Posterior cingulate gyrus (tissue), 11 donors: Measurements from ENCODE around the gene TADA2B.

Source experiments
- DNase-seq, 10 donors: peaks; one replicate each; pipeline versions ENCODE4 v3.0.0 to v3.0.0-alpha.2; 2020 to 2021; ENCODE audit warnings: mixed read lengths in 3 of 10
- intact Hi-C: fragments of 100-400 bp; cut with DNase I; formaldehyde crosslinking; loops from one replicate; pipeline ENCODE4 v1.15.1; 2023

TADA2B gene

GRCh38 chr4:7043284-7044136 lies at the start of gene TADA2B:
TADA2B (plus strand) TSS chr4:7043372; CDS start chr4:7043580, 208 bp downstream.
- intact Hi-C loops: loop anchor here (1.0 kb wide), 3 partner anchors 25 to 134 kb away; partner anchors contain the start of genes GRPEL1 and TBC1D14
- DNase-seq: peak in 4 of 10 donors; percentile 21 to 90 (median 55)

- peak in 1 of 10 donors; percentile 46 for DNase-seq
- intact Hi-C loops: no loop called here
Measured at GRCh38 chr4:6996481-6996880, 46.7 kb upstream of the TADA2B start.

GRCh38 chr4:6999172-7000086 lies 43.7 kb upstream of the TADA2B start:
- peak in 4 of 10 donors; percentile 33 to 90 (median 52) for DNase-seq

GRCh38 chr4:7000421-7001176 lies 42.6 kb upstream of the TADA2B start:
- intact Hi-C loops: no loop called here
- DNase-seq: peak in 3 of 10 donors; percentile 46 to 88 (median 48)

More at GRCh38 chr4:6999172-7000086, 43.7 kb upstream of the TADA2B start:
- intact Hi-C loops: no loop called here

GRCh38 chr4:7001271-7001670 lies 41.9 kb upstream of the TADA2B start:
- intact Hi-C loops: no loop called here
- DNase-seq: peak in 1 of 10 donors; percentile 7

GRCh38 chr4:7002336-7002735 lies 40.8 kb upstream of the TADA2B start:
- no peak for DNase-seq
- intact Hi-C loops: no loop called here

GRCh38 chr4:7003176-7003878 lies 39.8 kb upstream of the TADA2B start:
- intact Hi-C loops: no loop called here
- peak in 1 of 10 donors; percentile 46 for DNase-seq

- intact Hi-C loops: no loop called here
- DNase-seq: no peak
Measured at GRCh38 chr4:7003879-7004240, 39.3 kb upstream of the TADA2B start.

GRCh38 chr4:7004331-7004730 lies 38.8 kb upstream of the TADA2B start:
- intact Hi-C loops: no loop called here
- DNase-seq: peak in 1 of 10 donors; percentile 42

GRCh38 chr4:7005571-7005970 lies 37.6 kb upstream of the TADA2B start:
- DNase-seq: peak in 1 of 10 donors; percentile 42
- intact Hi-C loops: no loop called here

- intact Hi-C loops: no loop called here
Measured at GRCh38 chr4:7006411-7006810, 36.8 kb upstream of the TADA2B start.

GRCh38 chr4:7007142-7007907 lies 35.8 kb upstream of the TADA2B start:
- DNase-seq: peak in 1 of 10 donors; percentile 43

More at GRCh38 chr4:7006411-7006810, 36.8 kb upstream of the TADA2B start:
- DNase-seq: no peak

GRCh38 chr4:7007944-7008343 lies 35.2 kb upstream of the TADA2B start:
- DNase-seq: peak in 1 of 10 donors; percentile 14
- intact Hi-C loops: no loop called here

More at GRCh38 chr4:7007142-7007907, 35.8 kb upstream of the TADA2B start:
- intact Hi-C loops: no loop called here

- intact Hi-C loops: no loop called here
- peak in 2 of 10 donors; percentile 36 to 86 for DNase-seq
Measured at GRCh38 chr4:7009564-7009963, 33.6 kb upstream of the TADA2B start.

GRCh38 chr4:7013175-7013574 lies 30.0 kb upstream of the TADA2B start:
- peak in 2 of 10 donors; percentile 75 to 78 for DNase-seq
- intact Hi-C loops: no loop called here

GRCh38 chr4:7014815-7015214 lies 28.4 kb upstream of the TADA2B start:
- intact Hi-C loops: no loop called here
- DNase-seq: peak in 1 of 10 donors; percentile 60

GRCh38 chr4:7015383-7016035 lies 27.7 kb upstream of the TADA2B start:
- peak in 1 of 10 donors; percentile 43 for DNase-seq
- intact Hi-C loops: no loop called here

- intact Hi-C loops: no loop called here
- peak in 1 of 10 donors; percentile 61 for DNase-seq
Measured at GRCh38 chr4:7016086-7016485, 27.1 kb upstream of the TADA2B start.
